ENCODE data around the gene HOXC12.
A peak's percentile ranks its signal among the peaks of the same experiment; 100 is the strongest.

The HOXC12 gene, protein sequence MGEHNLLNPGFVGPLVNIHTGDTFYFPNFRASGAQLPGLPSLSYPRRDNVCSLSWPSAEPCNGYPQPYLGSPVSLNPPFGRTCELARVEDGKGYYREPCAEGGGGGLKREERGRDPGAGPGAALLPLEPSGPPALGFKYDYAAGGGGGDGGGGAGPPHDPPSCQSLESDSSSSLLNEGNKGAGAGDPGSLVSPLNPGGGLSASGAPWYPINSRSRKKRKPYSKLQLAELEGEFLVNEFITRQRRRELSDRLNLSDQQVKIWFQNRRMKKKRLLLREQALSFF

DNA sequence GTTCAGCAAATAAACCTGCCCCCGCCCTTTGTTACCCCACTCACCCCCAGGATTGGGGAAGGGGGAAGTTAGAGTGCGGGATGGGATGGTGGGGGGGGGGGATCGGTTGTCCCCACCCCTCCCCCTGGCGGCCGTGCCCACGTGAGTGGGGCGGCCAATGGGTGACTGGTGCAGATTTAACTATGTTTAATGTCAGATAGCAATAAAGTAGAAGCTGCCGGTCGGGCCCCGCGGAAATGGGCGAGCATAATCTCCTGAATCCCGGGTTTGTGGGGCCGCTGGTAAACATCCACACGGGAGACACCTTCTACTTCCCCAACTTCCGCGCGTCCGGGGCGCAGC, at the start of gene HOXC12:
Gene HOXC12, plus strand, starts transcription at position 210 of the 342 bp plus-strand sequence. Its CDS starts 27 bp downstream, at position 237.
- DNase-seq = no peak

DNA sequence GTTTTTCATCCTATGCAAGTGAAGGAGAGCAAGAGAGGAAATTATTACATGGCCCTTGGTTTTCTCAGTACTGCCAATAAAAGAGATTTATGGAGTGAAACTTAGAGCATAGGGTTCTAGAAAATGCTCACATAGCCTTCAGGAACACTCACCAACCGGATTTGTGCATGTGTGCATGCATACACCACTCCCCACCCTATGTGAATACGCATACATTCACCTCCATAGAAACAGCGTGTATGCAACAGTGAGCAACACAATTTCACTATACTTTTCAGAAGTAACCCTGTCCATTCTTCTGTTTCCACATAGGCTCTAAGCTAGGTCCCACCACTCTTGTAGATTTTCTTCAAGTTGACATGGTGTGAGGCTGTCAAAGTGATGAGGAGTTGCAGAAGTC, 47.6 kb upstream of the HOXC12 start:
- DNase-seq = no peak

DNA sequence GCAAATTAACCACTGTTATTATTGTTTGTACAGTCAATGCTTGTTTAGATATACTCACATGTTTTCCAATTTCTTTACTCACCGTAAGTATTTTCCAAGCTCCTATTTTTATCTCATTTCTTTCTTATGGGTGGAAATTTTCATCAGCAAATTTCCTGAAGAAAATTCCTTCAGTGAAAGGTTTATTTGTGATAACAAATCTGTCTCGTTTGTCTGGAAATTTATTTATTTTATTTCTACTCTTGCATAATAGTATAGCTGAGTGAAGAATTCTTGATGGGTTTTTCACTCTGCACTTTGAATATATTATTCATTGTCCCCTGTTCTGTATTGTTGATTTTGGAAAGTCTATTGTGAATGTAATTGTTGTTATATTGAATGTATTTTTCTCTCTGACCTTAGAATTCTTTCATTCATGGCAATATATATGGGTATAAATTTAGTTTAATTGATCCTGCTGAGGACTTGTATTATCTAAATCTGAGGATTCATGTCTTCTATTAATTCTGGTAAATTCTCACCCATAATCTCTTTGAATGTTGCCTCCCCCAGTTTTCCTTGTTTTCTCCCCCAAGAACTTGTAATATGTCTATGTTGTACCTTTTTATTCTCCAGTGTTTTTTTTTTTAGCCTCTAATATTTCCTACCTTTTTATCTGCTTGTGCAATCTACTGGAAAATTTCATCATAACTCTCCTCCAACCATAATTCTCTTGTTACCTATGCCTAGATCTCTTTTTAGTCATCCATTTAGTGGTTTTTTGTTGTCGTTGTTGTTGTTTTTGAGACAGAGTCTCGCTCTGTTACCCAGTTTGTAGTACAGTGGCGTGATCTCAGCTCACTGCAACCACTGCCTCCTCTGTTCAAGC, 37.7 kb upstream of the HOXC12 start:
- no peak for DNase-seq

DNA sequence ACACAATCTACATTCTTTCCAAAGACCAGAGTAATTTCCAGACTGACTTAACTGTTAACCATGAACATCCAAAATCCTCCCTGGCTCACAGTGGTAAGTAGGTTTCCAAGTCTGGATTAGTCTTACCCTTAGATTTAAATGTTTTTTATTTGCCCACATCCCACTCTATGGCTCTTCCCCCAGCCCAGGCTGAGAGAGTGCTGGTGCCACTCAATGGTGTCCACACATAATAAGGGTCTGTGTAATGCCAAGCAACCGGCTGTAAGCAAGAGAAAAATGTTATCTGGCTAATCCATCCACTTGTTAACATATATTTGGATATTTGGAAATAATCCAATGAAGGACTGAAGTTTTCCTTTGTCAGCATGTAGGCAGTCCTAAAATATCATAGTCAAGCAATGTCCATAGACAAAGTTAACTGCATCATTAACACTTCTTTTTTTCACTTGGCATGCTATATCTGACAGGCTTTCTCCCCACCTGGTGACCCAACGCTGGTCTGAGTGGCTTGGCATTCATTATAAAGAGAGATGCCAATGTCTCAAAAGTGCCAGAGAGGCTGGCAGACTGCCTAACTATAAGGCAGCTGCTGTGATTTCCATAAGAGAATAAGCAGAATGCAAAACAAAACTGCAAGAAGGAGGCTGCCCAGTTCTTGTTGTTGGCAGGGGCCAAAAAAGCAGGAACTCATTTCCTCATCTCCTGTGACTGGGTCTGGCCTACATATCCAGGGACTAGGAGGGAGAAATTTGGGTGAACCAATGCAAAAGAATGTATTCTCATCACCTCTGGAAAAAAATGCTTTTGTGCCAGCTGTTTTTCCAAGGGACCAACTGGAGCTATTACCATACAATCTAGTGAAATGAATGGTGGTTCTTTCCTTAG, 29.9 kb upstream of the HOXC12 start:
- no peak for DNase-seq

DNA sequence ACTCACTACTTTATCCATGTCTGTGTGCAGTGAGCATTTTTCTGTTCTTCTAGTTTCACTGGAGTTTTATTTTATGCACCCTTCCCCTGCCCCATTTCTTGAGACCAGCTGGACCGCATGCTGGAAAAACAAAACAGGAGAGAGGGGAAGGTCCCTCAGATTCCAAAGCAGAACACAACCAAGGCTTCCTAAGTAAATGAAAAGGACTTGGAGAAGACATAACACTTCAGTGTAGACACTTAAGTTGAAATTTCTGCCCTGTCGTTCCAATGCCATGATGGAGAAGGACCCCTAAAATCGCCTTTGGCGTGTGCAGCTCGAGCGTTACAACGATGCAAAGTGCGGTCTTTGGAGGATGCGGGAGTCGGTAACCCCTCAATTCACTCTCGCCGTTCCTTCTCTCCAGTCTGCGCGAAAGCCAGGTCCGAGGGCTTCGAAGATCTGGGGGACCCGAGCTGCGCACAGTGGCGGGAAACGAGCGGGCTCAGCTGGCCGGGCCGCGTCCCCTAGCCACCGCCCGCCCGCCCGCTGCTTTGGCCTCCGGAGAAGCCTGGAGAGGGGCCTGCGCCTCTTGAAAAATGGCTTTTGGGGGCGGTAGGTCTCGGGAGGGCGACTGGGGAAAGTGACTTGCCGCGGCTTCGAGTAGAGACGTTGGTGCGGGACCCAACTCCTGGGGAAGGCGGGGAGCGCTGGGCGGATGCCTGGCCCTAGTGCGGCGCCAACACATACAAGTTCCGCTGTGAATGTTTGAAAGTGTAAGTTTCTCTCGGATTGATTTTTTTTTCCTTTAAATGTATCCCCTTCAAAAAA, 27.3 kb upstream of the HOXC12 start:
- DNase-seq = no peak

DNA sequence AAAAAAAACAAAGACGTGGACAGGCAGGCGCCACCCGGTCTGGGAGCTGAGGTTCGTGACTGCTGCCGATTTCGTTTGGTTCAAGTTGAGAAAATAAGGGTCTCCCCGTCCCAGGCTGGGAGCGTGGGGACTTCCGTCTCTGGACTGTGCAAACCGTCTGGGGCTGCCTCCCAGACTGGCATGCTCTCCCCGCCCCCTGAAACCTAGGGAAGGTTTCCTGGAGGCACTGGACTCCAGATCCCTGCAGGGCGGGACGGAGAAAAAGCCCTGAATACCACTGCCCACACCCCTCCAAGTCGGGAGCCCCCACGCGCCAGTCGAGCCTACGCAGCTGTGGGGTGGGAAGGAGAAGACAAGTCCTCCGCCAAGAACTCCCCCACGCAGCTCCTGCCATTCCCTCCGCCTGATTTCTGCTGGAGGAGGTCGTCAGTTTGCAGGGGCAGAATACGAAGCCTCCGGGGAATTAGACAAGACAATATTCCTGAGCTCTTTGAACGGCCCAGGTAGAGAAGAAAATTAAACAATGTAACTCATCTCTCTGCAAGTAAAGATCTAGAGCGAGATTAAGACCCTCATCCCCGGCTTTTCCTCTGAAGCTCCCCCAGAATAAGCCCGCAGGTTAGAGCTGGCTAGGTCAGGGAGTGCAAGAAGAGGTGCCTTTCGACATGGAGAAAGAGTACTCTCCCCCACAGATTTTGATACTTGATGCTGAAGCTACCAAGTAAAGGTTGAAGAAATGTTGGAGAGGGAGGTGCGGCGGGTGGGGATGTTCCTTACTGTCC, 26.5 kb upstream of the HOXC12 start:
- no peak for DNase-seq

DNA sequence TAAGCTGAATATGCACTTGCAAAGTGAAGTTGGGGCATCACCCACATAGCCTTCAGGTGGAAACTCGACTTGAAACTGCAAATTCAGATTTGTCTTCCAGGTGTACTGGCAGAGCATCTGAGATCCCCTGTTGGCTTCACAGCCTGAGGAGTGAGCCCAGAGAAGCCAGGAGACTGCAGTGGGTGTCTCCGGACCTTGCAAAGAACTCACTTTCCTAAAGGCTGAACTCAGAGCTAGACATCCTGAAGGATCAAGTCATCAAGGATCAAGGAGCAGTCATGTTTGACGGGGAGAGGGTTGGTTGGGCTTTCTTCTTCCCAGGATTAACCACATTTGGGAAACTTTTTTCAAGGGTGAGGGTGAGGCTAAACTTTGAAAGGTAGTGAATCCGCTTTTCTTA, 25.2 kb upstream of the HOXC12 start:
- no peak for DNase-seq

DNA sequence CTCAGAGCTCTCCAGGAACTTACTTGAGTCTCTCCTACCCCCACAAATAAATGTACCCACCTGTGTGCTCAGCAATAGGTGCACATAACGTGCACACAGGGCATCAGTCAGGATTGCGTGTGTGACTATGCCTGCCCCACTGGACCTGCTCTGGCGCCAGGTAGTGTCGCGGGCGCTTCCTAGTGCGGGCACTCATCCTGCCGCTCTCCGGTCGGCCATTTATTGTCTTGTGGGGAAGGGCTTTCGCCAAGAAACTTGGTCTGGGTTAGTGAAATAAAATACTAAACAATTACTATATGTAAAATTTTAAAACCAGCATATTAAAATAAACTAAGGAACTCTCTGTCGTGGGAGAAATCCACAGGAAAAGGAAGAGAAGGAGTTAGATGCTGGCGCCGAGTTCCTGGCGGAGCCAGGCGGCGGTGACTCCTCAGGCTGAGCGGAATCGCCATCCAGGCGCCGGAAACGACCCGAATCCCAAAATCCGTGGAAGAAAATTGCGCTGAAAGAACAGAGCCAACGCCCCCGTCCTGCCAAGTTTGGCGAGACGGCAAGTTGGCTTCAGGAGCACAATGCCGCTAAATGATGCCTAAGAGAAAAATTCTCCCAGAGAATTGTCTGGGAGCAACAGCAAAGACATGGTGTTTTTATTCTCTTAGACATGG, 24.0 kb upstream of the HOXC12 start:
- DNase-seq = no peak

DNA sequence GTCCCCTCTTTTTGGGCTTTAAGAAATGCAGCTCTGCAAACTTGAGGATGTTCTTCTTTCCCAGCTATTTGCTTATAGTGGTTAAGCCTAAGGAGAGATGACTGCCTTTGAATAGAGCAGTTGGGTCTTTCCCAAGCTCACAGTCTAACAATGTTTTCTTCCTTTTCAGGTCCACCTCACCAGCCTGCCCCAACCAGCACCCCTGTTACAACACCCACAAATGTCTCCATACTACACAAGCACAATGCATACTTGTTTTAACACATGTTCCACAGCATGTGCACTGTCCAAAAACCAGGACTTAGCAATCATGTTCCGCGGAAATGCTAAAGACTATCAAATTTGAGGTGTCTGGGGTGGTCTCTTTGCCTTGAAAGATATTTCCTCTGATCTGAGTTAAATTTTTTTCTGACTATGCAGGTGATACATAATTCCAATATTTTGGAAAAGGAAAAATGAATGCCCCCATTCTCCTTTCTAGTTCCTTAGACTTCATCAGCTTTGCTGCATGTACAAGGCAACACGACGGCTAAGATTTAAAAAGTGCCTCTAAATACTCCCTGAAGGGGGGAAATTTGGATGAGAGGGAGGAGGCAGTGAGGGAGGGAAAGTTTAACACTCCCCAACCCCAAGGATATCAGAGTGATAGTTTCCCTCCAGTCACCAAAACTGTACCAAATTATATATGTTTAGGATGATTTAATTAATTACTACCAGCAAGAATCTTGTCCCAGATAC, 22.7 kb upstream of the HOXC12 start:
- DNase-seq = no peak

DNA sequence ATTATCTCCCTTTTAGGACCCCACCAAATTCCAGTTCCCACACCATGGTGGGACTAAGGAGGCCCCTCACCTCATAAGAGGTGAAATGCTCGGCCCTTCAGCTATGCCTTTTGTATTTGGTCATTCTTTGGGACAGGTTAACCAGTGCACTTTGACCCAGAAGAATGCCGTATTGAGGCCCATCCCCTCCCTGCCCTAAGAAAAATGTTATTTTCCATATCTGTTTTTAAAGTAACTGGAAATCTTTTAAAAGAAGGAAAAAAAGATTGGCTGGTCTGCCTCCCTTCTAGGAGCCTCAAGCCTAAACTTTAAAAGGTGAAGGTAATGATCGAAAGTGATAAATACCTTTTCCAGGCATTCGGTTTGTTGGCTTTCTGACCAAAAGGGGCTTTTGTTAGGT, 21.8 kb upstream of the HOXC12 start:
- no peak for DNase-seq

DNA sequence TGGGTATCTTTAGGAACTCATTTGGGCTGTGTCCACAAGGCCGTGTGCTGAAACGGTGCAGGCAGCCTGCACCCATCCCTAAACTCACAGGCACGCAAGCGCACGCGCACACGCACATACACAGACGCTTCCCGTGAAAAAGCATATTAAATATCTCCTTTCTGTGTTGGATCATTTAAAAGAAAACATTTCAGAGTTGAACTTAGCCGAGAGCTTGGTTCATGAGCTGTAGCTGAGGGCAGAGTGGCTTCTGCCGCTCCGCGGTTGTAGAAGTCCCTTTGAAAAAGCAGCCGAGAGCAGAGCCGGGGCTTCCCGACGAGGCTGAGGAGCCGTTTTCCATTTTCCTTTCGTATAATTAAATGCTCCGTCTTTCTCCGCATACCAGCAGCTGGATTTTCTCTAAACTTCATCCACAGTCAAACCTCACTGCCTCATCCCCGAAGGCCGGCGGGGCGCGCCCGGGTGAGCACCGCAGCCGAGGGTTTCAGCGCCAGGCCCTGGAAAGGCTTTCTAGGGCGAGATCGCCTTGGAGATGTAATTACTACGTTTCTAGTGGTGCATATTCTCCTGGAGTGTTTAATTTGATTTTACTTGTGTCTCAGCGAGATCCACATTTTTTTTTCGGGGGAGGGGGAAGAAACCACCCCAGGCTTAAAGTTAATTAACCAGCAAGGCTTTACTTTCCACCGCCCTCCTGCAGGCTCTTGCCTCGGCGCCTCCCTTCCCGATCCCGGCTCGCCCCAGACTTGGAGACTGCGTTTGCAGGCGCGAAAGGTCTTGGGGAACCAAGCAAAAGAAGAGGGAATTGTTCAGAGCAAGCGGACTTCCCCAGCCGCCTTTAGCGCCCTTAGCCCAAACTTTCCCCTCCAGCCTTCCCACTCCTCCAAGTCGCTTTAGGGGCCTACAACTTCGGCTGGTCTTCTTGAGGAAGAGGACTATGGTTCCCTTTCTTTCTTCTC, 19.0 kb upstream of the HOXC12 start:
- no peak for DNase-seq

DNA sequence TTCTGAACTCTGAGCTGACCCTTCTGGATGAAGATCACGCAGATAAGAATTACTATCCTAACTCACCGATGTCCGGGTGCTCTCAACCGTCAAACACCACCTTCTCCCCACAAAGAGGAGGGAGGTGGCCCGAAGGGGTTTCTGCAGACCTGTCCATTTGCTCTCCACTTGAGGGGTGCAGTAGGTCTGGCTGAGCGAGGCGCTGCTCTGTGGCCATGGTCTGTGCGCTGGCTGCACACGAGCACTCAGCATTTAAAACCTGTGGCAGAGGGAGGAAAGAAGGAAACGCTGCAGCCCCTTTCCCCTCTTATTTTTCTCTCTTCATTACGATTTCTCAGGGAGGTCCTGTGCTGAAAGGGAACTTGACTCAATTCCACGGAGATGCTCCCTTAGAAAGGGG, 17.6 kb upstream of the HOXC12 start:
- no peak for DNase-seq

DNA sequence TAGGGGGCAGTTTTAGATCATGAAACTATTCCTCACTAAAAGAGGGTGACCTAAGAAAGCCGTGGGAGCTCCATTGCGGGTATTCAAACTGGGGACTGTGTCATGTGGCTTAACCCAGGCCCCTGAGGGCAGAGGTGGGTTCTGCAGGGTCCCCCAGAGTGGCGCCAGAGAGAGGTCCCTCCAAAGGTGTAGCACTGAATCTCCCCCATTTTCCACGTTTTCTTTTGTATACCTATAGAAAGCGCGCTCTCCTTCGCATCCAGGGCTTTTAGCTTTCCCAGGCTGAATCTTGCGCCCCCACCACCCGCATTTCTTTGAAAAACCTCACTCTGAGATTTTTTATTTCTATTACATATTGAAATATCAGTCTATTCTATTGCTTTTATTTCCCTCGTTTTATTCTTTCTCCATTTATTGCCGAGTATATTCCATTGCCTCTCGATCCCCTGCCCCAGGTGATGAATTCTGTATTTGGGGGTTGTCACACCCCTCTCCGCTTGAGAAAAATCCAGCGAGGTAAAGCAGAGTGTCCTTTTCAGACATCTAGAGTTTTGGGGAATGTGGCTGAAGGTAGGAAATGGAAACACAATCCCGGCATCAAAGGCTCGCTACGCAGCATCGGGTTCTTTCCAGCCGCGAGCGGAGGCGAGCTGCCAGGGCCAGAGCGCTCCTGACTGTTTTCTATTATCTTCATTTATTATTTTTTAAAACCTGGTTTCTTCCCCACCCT, 16.9 kb upstream of the HOXC12 start:
- no peak for DNase-seq

DNA sequence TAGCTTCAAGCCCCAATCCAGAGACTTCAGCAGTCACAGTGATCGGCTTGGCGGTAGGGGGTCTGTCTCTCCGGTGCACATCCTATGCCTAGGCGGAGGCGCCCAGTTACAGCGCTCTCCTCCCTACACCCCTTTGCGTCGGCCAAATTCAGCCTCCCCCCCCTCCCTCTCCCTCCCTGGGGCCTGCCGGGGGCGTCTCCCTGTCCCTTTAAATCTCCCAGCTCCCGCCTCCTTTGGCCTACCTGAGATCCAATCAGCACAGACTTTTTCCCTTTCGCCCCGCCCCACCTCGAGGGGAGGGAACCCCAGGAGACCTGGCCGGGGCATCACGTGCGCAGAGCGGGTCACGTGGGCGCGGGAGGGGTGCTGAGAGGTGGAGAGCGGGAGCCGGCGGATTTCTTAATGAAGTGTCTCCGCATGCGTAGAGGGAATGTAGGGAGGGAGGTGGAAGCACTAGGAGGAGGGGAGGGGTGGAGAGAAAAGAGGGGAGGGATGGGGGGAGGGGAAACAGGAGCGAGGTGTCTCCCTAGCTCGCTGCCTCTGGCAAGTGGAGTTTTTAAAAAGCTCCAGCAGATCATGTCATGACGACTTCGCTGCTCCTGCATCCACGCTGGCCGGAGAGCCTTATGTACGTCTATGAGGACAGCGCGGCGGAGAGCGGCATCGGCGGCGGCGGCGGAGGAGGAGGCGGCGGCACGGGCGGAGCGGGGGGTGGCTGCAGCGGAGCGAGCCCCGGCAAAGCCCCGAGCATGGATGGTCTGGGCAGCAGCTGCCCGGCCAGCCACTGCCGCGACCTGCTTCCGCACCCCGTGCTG, 16.2 kb upstream of the HOXC12 start, which contains the start of gene HOXC13:
Gene HOXC13, plus strand, starts transcription at position 506 of the 815 bp plus-strand sequence. Its CDS starts 76 bp downstream, at position 582.
- peak; percentile 97 for DNase-seq

DNA sequence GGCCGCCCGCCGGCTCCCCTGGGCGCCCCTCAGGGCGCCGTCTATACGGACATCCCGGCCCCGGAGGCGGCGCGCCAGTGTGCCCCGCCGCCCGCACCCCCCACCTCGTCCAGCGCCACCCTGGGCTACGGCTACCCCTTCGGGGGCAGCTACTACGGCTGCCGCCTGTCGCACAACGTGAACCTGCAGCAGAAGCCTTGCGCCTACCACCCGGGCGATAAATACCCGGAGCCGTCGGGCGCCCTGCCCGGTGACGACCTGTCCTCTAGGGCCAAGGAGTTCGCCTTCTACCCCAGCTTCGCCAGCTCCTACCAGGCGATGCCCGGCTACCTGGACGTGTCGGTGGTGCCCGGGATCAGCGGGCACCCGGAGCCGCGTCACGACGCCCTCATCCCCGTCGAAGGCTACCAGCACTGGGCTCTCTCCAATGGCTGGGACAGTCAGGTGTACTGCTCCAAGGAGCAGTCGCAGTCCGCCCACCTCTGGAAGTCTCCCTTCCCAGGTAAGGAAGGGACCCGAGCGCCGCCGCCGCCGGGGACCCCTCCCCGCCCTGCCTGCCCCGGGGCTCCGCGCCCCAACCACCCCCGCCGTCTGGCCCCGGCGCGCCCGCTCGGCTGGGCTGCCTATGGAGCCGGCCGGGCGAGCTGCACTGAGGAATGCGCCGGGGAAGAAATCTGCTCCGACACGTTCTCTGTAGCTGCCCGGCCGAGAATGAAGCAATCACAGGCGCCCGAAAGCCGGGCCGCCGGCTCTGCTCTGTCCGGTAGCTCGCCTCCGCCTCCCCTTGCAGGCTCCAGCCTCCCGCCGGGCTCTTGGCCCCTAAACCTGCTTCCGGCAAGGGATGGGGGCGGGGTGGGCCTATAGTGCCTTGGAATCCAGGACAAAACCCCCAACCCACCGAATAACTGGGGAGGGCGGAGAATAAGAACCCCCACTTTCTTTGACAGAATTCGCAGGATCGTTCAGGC, 15.3 kb upstream of the HOXC12 start:
- no peak for DNase-seq

DNA sequence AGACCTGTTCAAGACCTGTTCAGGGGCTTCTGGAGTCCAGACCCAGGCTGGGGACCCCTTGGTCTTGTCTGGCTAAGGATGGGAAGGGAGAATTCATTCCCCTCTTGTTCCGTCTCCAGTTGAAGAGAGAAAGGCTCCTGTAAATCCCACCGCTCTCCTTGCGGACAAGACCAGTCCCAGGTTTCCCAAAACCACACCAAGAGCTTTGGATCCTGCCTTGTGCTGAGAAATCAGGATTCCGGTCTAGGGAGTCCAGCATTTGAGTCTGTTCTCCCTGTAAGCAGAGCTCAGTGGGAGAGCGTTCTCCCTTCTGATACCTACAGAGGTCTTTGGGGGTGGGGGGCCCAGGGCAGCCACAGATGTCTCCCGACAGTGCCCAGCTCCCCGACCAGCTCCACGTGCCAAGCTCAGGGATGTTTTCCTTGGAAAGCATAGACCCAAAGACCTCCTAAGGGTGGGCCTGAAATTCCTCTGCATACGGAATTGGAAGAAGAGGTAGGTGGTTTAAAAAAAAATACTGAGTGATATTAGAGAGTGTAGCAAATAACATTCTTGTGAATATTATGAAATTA, 14.2 kb upstream of the HOXC12 start:
- DNase-seq = no peak
